ENCODE results near the gene FLG2. TPM values are rescaled to one million over a fixed set of nuclear protein-coding genes. Genes with fewer than 3 reads are reported as not detected.
"Not testable (repeated sequence)": the region's sequence is repeated elsewhere in the genome, so short reads cannot be mapped to it uniquely, and the experiment has no call there.

Gene FLG2
- total RNA-seq, 2 donors from 2014 or later, result not detected

- no peaks in the 10 kb centered on the region for H3K4me1 ChIP-seq
- no peak for DNase-seq
- H3K4me3 ChIP-seq, result no peak overlapping the region
- H3K27ac ChIP-seq, result no peak overlapping the region
- H3K27me3 ChIP-seq, result no peaks in the 10 kb centered on the region
- intact Hi-C loops (cut with DNase I), result no loop called here
- no peaks in the 10 kb centered on the region for H3K36me3 ChIP-seq
- TF ChIP-seq CTCF (IDR thresholded peaks at IDR 0.05), result no peak
- no peak overlapping the region for H3K9ac ChIP-seq (ENCODE audit: low read depth in 2 of 2, low read length in 2 of 2)
- no peaks in the 10 kb centered on the region for H3K9me3 ChIP-seq
Measured at GRCh38 chr1:152313970-152314369, 45.8 kb downstream of the FLG2 start.

- no peak for DNase-seq
- Histone ChIP-seq H3K36me3 (no peaks in the 10 kb centered on the region), H3K4me1 (no peaks in the 10 kb centered on the region), H3K4me3 (no peak overlapping the region), H3K9ac (ENCODE audit: low read depth in 2 of 2, low read length in 2 of 2) (no peak overlapping the region), H3K27me3 (no peaks in the 10 kb centered on the region), H3K27ac (no peak overlapping the region), H3K9me3 (no peaks in the 10 kb centered on the region)
- intact Hi-C loops (cut with DNase I), result no loop called here
- no peak for TF ChIP-seq CTCF (IDR thresholded peaks at IDR 0.05)
Measured at GRCh38 chr1:152313319-152313801, 46.4 kb downstream of the FLG2 start.

- H3K27me3 ChIP-seq; H3K4me1 ChIP-seq; H3K27ac ChIP-seq; H3K36me3 ChIP-seq; H3K9me3 ChIP-seq; DNase-seq; intact Hi-C loops (cut with DNase I); H3K9ac ChIP-seq (ENCODE audit: low read depth in 2 of 2, low read length in 2 of 2); H3K4me3 ChIP-seq: not testable (repeated sequence)
Measured at GRCh38 chr1:152312169-152312568, 47.6 kb downstream of the FLG2 start.

GRCh38 chr1:152309955-152310354 lies 49.9 kb downstream of the FLG2 start:
- intact Hi-C loops (cut with DNase I), result no loop called here
- no peaks in the 10 kb centered on the region for H3K9me3 ChIP-seq

GRCh38 chr1:152309320-152309901 lies 50.4 kb downstream of the FLG2 start:
- H3K4me3 ChIP-seq; intact Hi-C loops (cut with DNase I); DNase-seq; H3K9me3 ChIP-seq; H3K36me3 ChIP-seq; H3K27ac ChIP-seq; H3K9ac ChIP-seq (ENCODE audit: low read depth in 2 of 2, low read length in 2 of 2); H3K4me1 ChIP-seq; H3K27me3 ChIP-seq: not testable (repeated sequence)

More at GRCh38 chr1:152309955-152310354, 49.9 kb downstream of the FLG2 start:
- no peak for DNase-seq
- Histone ChIP-seq H3K4me3 (no peak overlapping the region), H3K27ac (no peak overlapping the region), H3K36me3 (no peaks in the 10 kb centered on the region), H3K27me3 (no peaks in the 10 kb centered on the region), H3K9ac (ENCODE audit: low read depth in 2 of 2, low read length in 2 of 2) (no peak overlapping the region), H3K4me1 (no peaks in the 10 kb centered on the region)
- TF ChIP-seq CTCF (IDR thresholded peaks at IDR 0.05), result no peak

- H3K9ac ChIP-seq (ENCODE audit: low read depth in 2 of 2, low read length in 2 of 2); H3K4me3 ChIP-seq; DNase-seq; H3K4me1 ChIP-seq; H3K36me3 ChIP-seq; H3K27ac ChIP-seq; H3K27me3 ChIP-seq; intact Hi-C loops (cut with DNase I); H3K9me3 ChIP-seq: not testable (repeated sequence)
Measured at GRCh38 chr1:152308758-152309157, 51.0 kb downstream of the FLG2 start.

GRCh38 chr1:152307970-152308369 lies 51.8 kb downstream of the FLG2 start:
- DNase-seq; H3K27me3 ChIP-seq; H3K9me3 ChIP-seq; intact Hi-C loops (cut with DNase I); H3K9ac ChIP-seq (ENCODE audit: low read depth in 2 of 2, low read length in 2 of 2); H3K4me1 ChIP-seq; H3K36me3 ChIP-seq; H3K4me3 ChIP-seq; H3K27ac ChIP-seq: not testable (repeated sequence)

- H3K9me3 ChIP-seq; DNase-seq; H3K9ac ChIP-seq (ENCODE audit: low read depth in 2 of 2, low read length in 2 of 2); H3K4me3 ChIP-seq; intact Hi-C loops (cut with DNase I); H3K4me1 ChIP-seq; H3K36me3 ChIP-seq; H3K27ac ChIP-seq; H3K27me3 ChIP-seq: not testable (repeated sequence)
Measured at GRCh38 chr1:152306123-152306522, 53.7 kb downstream of the FLG2 start.

- H3K27ac ChIP-seq; DNase-seq; H3K36me3 ChIP-seq; H3K27me3 ChIP-seq; H3K4me1 ChIP-seq; H3K4me3 ChIP-seq; H3K9me3 ChIP-seq; intact Hi-C loops (cut with DNase I); H3K9ac ChIP-seq (ENCODE audit: low read depth in 2 of 2, low read length in 2 of 2): not testable (repeated sequence)
Measured at GRCh38 chr1:152304773-152305172, 55.0 kb downstream of the FLG2 start.

- H3K4me1 ChIP-seq; DNase-seq; H3K4me3 ChIP-seq; H3K27ac ChIP-seq; H3K36me3 ChIP-seq; intact Hi-C loops (cut with DNase I); H3K27me3 ChIP-seq; H3K9me3 ChIP-seq; H3K9ac ChIP-seq (ENCODE audit: low read depth in 2 of 2, low read length in 2 of 2): not testable (repeated sequence)
Measured at GRCh38 chr1:152303139-152303872, 56.5 kb downstream of the FLG2 start.
